Body of pancreas (tissue), 4 donors: ENCODE results near the gene STX18. TPM values are rescaled to one million over a fixed set of nuclear protein-coding genes. Genes with fewer than 3 reads are reported as not detected.

Experiments used
- ATAC-seq: fragments of 150-250 bp; one replicate; pipeline ENCODE4 v1.9.1; 2016
- DNase-seq, 4 donors: peaks; one replicate each; pipeline ENCODE4 v3.0.0-alpha.2; 2019
- H3K27ac ChIP-seq, 4 donors: fragments of 200-600 bp; sonication (generic); 1 replicate in 3 of 4; 2 replicates in 1 of 4; pipeline versions ENCODE4 v1.5.1 to v1.6.1; 2016 to 2019; ENCODE audit warnings: mild to moderate bottlenecking in 1 of 4, mixed read lengths in 1 of 4, moderate library complexity in 1 of 4
- H3K27me3 ChIP-seq, 2 donors: fragments of 200-600 bp; sonication (generic); one replicate each; pipeline ENCODE4 v1.6.0; 2016; ENCODE audit warnings: mild to moderate bottlenecking in 1 of 2
- H3K36me3 ChIP-seq, 2 donors: fragments of 200-600 bp; sonication (generic); replicated peaks in 1 of 2; 2 replicates each; pipeline ENCODE4 v1.5.1; 2016; ENCODE audit warnings: low read depth in 2 of 2; ENCODE audit not compliant: insufficient read depth in 1 of 2
- H3K4me1 ChIP-seq: fragments of 200-600 bp; sonication (generic); one replicate; pipeline ENCODE4 v1.6.0; 2016
- H3K4me3 ChIP-seq, 2 donors: fragments of 200-600 bp; sonication (generic); 1 replicate in 1 of 2; 2 replicates in 1 of 2; pipeline ENCODE4 v1.5.1; 2016 to 2019
- H3K9me3 ChIP-seq, 3 donors: fragments of 200-600 bp; sonication (generic); 1 replicate in 2 of 3; 2 replicates in 1 of 3; pipeline ENCODE4 v1.5.1; 2016
- POLR2A ChIP-seq, 3 donors: fragments of 450-650 bp; IDR thresholded peaks; one replicate each; pipeline ENCODE4 v1.6.1; 2016; ENCODE audit warnings: antibody characterized with exemption in 3 of 3, mild to moderate bottlenecking in 2 of 3
- whole genome bisulfite sequencing, 2 donors: methylation state at CpG; one replicate each; pipeline ENCODE4 v1.1.5; 2017; 5-methylcytosine and 5-hydroxymethylcytosine counted together
- intact Hi-C: fragments of 100-400 bp; cut with DNase I; formaldehyde crosslinking; loops from one replicate; pipeline ENCODE4 v1.15.1; 2023
- total RNA-seq, 2 donors: library from RNA; depleted of rRNA; stranded (reverse); fragments of >200 nt; gene quantifications; one replicate each; pipeline ENCODE4 v1.1.0, GENCODE V29; 2016
- TF ChIP-seq, protein P1 (sequence below), 7 experiments: fragments of 450-650 bp in 4 of 7; fragments of 200-600 bp in 3 of 7; sonication (generic) in 3 of 7; IDR thresholded peaks; one replicate each; pipeline ENCODE4 v1.5.1; 2016 to 2019; ENCODE audit warnings: antibody characterized with exemption in 7 of 7

STX18 gene
- total RNA-seq, 2 donors from 2014 or later = 13.5 to 53.4 TPM

DNA sequence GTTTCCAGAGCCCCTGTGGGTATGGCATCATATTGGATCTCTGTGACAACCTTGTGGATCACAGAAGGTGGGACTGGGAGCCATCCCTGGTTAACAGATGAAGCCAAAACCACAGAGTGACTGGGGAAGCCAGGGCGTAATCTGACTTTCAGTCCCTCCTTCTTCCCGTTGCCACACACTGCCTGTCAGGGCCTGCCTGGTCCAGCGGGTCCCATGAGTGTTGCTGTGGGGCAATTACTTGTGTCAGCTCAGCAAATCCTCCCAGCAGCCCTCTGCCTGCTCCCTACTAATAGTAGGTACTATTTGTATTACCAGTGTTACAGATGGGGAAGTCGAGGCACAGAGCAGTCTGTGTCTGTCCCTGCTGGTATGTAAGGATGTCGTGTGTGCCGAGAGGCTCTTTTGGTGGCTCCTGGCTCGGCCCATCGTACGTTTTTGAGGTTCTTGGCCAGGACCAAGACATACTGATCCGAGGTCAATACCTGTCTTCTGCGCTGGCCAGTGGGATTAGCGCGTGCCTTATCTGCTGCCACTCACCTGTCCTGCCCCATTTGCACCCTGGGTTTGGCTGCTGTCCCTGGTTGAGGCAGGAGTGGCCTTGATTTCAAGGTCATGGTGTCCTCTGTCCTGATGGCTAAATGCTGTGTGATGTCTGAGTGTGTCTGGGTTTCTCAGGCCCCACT, 149.2 kb downstream of the STX18 start:
- 69 to 74% methylated on average over 10 to 13 of the region's 13 CpGs for WGBS, 2 donors
- no peak overlapping the region for H3K4me3 ChIP-seq
- TF ChIP-seq, protein P1, sequence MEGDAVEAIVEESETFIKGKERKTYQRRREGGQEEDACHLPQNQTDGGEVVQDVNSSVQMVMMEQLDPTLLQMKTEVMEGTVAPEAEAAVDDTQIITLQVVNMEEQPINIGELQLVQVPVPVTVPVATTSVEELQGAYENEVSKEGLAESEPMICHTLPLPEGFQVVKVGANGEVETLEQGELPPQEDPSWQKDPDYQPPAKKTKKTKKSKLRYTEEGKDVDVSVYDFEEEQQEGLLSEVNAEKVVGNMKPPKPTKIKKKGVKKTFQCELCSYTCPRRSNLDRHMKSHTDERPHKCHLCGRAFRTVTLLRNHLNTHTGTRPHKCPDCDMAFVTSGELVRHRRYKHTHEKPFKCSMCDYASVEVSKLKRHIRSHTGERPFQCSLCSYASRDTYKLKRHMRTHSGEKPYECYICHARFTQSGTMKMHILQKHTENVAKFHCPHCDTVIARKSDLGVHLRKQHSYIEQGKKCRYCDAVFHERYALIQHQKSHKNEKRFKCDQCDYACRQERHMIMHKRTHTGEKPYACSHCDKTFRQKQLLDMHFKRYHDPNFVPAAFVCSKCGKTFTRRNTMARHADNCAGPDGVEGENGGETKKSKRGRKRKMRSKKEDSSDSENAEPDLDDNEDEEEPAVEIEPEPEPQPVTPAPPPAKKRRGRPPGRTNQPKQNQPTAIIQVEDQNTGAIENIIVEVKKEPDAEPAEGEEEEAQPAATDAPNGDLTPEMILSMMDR (IDR thresholded peaks at IDR 0.05) = no peak
- TF ChIP-seq POLR2A (IDR thresholded peaks at IDR 0.05) = no peak
- no peaks in the 10 kb centered on the region for H3K36me3 ChIP-seq
- DNase-seq (no peak), ATAC-seq (no peak)
- H3K27ac ChIP-seq = no peak overlapping the region
- no peaks in the 10 kb centered on the region for H3K27me3 ChIP-seq
- peaks cover 4% of the 10 kb centered on the region for H3K4me1 ChIP-seq
- intact Hi-C loops = no loop called here
- no peaks in the 10 kb centered on the region for H3K9me3 ChIP-seq

DNA sequence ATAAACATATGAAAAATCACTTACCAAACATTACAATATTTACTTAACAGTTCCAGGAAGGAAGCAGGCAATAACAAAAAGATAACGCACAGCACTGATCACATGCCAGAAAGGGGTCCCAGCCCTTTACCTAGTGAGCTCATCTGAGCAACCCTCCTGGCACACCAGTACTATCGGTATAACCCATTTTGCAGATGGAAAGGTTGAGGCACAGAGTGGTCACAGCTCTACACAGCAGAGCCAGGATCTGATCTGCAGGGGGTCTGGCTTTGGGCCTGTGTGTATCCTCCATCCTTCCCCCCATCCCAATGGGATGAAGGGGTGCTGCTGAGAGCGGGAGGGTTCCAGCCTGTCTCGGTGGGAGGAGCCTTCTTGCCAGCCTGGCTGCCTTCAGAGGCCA, 150.0 kb downstream of the STX18 start:
- DNase-seq = no peak
- intact Hi-C loops = no loop called here
- TF ChIP-seq POLR2A (IDR thresholded peaks at IDR 0.05) = no peak
- TF ChIP-seq, protein P1 (IDR thresholded peaks at IDR 0.05) = no peak
- Histone ChIP-seq H3K27me3 (no peaks in the 10 kb centered on the region), H3K4me1 (peaks cover 12% of the 10 kb centered on the region), H3K4me3 (no peak overlapping the region), H3K27ac (no peak overlapping the region), H3K36me3 (no peaks in the 10 kb centered on the region), H3K9me3 (no peaks in the 10 kb centered on the region)
- ATAC-seq = no peak
- WGBS, 2 donors = 50 to 60% methylated on average over 4 of the region's 4 CpGs

DNA sequence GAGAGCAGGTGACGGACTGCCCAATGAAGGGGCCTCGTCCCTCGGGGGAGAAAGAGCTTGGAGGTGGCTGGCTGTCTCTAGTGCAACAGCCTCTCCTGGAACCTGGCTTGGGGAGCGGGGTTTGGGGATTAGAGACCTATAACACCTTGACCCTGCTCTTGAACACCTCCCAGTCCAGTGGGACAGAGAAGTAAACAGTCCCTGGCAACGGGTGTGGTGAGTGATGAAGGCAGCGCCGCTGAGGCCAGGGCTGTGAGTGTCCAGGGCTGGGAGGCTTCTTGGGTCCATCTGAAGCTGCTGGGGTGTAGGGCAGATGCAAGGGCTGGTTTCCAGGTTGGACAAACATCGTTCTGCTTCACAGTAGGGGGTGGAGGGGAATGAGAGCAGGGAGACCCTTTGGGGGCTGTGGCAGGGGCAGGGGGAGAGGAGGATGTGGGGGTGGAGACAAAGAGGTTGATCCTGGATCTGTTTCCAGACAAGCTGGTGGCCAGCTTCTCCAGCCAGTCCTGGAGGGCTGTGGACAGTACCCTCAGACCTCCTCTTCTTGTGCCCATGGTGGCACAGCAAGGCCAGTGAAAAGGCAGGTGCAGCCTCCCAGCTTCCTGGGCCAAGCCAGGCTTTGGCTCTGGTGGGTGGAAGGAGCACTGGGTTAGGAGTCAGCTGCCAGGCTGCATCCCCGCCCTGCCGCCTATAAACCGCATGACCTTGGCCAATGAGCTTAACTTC, 151.2 kb downstream of the STX18 start:
- ATAC-seq = no peak
- peaks cover 22% of the 10 kb centered on the region for H3K4me1 ChIP-seq
- H3K27ac ChIP-seq = no peak overlapping the region
- H3K36me3 ChIP-seq = no peaks in the 10 kb centered on the region
- 23 to 60% methylated on average over 5 to 11 of the region's 11 CpGs for WGBS, 2 donors
- TF ChIP-seq, protein P1 (IDR thresholded peaks at IDR 0.05) = no peak
- no peak for TF ChIP-seq POLR2A (IDR thresholded peaks at IDR 0.05)
- H3K4me3 ChIP-seq = no peak overlapping the region
- DNase-seq = no peak
- intact Hi-C loops = no loop called here
- no peaks in the 10 kb centered on the region for H3K9me3 ChIP-seq
- H3K27me3 ChIP-seq = no peaks in the 10 kb centered on the region

DNA sequence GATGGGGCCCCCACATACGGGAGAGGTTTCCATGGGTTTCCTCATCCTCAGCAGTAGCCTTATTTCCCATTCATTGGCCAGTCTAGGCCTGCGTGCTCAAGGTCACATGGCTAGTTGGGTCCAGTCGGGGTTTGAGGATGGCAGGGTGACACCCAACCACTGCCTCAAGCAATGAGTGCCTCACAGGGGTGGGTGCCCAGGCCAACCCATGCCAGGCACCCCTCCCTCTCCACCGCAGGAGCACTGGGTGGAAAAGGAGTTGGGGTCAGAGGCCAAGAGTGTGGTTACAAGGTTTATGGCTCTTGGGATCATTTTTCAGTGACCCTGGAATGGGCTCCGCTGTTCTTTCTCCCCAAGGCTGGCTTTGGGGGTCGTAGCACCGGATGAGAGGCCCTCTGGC, 151.8 kb downstream of the STX18 start:
- DNase-seq = no peak
- H3K27me3 ChIP-seq = no peaks in the 10 kb centered on the region
- no peak overlapping the region for H3K4me3 ChIP-seq
- no peaks in the 10 kb centered on the region for H3K36me3 ChIP-seq
- TF ChIP-seq POLR2A (IDR thresholded peaks at IDR 0.05) = no peak
- TF ChIP-seq, protein P1 (IDR thresholded peaks at IDR 0.05) = no peak
- H3K27ac ChIP-seq = no peak overlapping the region
- WGBS, 2 donors = 43 to 62% methylated on average over 5 to 7 of the region's 7 CpGs
- no peak for ATAC-seq
- peaks cover 22% of the 10 kb centered on the region for H3K4me1 ChIP-seq
- H3K9me3 ChIP-seq = no peaks in the 10 kb centered on the region
- intact Hi-C loops = no loop called here
